Stimulated activated CD8-positive, alpha-beta memory T cell treated with anti-CD3 and anti-CD28 coated beads, Interleukin-2, amount 100 ng/mL, for 1 hour (primary cell): ENCODE results near the gene FUT8.

Source experiments
- DNase-seq, 2 donors: peaks; one replicate each; pipeline ENCODE4 v3.0.0-alpha.2; 2020; ENCODE audit warnings: low read depth in 2 of 2

Gene FUT8

DNA sequence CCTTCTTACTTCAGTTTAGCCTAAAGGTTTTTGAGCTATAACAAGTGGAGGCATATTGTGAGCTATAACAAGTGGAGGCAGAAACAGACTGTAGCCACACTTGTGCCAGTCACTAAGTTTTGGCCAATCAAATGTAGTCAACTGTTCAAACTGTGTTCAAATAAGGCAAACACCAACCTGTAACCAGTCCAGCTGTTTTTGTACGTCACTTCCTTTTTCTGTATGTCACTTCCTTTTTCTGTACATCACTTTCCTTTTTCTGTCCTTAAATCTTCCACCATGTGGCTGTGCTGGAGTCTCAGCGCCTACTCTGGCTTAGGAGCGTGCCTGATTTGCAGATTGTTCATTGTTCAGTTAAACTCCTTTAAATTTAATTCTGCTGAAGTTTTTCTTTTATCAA lies 79.7 kb downstream of the FUT8 start:
- no peak for DNase-seq

DNA sequence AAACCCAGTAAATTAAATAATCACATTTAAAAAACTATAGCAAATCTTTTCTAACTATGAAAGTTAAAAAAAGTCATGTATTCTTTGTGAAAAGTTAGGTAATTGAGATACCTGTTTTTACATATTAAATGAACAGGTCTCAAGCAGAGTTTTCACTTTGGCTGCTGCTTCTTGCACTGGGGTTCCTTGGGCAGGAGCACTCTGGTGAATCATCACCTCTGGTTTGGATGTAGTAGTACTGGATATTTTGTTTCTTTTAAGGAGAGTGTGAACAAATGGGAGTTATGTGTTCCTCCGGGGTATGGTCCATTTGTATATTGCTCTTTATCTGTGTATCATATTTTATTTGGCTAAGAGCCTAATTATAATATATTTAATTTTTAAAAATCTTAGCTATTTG lies 82.7 kb downstream of the FUT8 start:
- no peak for DNase-seq

DNA sequence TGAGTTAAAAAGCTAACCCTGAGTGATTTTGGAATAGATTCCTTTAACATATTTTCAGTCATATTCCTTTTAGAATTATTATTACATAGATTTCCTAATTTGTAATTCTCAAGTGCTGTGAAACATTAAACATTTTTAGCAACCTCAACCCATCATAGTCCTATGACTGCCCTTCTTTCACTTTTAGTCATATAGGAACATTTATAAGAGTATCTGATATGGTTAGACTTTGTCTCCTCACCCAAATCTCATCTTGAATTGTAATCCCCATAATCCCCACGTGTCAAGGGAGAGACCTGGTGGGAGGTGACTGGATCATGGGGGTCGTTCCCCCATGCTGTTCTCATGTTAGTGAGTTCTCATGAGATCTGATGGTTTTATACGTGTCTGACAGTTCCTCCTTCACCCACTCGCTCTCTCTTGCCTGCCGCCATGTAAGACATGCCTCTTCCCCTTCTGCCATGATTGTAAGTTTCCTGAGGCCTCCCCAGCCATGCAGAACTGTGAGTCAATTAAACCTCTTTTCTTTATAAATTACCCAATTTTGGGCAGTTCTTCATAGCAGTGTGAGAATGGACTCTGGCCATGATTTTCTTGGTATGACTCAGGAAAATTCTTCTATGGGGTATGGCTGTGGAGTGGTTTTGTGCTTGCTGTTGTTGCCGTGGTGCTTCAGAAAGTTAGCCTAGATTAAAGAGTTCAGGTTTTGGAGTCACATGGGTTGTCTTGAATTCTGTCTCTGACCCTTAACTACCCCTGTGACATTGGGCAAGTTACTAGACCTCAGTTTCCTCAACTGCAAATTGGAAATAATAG lies 83.9 kb downstream of the FUT8 start:
- no peak for DNase-seq

DNA sequence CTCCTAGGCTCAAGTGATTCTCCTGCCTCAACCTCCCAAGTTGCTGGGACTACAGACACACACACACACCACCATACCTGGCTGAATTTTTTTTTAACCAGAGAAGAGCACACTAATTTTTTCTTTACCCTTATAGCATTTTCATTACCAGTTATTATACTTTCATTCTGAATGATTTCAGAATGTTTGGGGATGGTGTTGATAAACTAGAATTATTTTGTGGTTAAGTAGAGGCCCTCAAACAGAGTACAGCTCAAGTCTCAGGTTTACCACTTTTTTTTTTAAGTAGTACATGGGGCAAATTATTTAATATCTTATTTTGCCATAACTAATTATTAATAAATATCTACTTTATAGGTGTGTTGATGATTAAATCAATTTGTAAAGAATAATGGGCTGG lies 86.6 kb downstream of the FUT8 start:
- no peak for DNase-seq

DNA sequence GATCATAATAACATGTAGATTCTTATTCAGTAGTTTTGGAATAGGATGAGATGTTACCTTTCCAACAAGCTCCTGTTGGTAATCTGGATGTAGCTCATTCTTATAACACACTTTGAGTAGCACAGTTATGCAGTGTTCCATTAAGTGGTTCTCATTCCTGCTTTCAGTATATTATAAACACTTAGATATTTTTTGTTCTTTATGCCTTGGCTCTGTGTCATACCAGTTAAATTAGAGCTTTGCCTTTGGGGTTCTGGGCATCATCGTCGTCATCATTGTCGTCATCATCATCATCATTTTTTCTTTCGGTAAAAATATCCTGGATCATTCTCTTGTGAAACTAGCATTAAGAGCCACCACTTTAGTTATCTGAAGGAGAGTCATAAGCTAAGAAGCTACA lies 87.5 kb downstream of the FUT8 start:
- no peak for DNase-seq

DNA sequence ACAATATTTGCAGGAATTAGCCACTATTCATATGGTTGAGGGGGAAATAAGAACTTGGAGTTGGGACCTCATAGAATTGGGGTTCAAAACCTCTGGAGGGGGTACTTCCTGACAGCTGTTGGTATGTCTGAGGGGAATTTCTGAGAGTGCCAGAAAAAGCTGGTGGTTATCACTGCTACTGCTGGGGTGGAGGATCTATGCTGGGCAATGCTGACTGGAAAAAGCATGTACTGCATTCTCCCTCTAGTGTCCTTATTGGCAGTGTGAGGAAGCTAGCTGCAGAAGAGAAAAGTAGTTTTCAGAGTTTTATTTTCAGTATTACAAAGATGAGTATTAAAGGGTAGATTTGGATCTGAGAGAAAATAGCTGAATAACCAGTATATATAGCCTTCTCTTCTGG lies 88.8 kb downstream of the FUT8 start:
- DNase-seq = no peak

DNA sequence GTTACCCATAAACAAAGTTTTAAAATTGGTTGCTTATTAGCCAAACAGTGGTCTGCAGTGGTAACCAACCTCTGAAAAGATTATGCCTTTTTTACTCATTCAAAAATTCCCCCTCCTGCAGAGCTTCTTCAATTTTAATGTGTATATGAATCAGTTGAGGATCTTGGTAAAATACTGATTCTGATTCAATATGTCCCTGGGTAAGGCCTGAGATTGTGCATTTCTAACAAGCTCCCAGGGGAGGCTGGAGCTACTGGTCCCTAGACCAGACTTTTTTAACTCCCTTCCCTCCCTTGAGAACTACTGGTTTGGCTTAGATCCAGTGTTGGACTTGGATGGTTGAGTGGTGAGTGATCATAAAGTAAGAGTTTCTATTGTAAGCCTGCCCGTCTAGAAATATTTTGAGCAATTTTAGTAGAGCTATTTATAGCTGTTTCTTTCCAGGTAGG lies 90.2 kb downstream of the FUT8 start:
- DNase-seq = no peak

DNA sequence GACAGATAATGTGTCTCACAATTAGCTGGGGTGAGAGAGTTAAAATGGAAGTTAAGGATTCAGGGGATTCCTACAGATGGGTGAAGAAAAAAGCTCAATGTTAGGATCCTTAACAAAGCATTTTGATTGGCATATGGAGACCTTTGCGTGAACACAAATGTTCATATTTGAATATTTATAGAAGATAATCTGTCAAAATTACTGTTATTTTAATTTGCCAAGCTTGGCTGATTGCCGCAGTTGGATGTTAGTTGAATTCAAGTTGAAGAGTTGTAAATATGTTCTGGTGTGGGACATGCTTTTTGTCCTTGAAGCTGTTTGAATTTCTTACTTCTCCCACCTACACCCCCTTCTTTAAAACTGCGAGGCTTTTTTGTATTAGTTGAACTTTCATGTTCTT lies 91.2 kb downstream of the FUT8 start:
- DNase-seq = no peak

DNA sequence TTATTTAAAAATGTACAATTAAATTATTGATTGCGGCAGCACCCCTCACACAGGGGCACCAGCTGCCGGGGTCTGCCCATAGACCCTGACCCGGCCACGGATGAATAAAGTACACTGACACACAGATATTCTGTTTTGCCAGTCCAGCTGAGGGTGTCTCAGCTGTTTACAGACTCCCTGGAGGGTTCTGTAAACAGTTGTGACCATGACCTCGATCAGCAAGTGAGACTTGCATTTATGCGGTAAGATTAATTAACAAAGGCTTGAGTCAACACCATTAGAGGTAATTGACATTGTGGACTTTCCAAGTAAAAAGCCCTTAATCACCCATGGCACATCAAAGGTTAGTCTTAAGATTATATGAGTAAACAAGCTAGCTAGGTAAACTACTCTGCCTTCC lies 94.3 kb downstream of the FUT8 start:
- no peak for DNase-seq

DNA sequence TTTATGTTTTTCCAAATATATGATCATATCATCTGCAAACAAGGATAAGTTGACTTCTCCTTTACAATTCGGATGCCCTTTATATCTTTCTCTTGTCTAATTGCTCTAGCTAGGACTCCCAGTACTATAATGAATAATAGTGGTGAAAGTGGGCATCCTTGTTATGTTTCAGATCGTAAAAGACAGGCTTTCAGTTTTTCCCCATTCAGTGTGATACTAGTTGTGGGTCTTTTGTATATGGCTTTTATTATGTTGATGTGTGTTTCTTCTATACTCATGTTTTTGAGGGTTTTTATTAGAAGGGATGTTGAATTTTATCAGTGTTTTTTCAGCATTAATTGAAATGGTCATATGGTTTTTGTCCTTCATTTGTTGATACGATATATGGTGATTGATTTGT lies 97.3 kb downstream of the FUT8 start:
- DNase-seq = no peak

DNA sequence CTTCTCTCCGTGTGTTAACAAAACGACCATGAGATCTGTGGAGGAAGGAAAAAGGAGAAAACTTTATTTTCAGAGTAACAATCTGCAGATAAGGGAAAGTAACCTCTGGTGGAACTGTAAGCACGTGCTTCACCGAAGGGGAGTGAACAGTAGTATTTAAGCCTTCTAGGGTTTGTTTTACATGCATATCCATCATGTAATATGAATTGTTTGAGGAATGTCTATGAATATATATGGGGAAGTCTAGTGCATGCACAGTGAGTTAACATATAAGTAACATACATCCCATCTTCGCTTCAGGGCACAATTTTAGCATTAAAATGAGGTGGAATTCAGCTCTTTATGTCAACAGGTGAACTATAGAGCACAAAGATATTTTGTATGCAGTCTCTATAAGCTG lies 101.1 kb downstream of the FUT8 start:
- no peak for DNase-seq

DNA sequence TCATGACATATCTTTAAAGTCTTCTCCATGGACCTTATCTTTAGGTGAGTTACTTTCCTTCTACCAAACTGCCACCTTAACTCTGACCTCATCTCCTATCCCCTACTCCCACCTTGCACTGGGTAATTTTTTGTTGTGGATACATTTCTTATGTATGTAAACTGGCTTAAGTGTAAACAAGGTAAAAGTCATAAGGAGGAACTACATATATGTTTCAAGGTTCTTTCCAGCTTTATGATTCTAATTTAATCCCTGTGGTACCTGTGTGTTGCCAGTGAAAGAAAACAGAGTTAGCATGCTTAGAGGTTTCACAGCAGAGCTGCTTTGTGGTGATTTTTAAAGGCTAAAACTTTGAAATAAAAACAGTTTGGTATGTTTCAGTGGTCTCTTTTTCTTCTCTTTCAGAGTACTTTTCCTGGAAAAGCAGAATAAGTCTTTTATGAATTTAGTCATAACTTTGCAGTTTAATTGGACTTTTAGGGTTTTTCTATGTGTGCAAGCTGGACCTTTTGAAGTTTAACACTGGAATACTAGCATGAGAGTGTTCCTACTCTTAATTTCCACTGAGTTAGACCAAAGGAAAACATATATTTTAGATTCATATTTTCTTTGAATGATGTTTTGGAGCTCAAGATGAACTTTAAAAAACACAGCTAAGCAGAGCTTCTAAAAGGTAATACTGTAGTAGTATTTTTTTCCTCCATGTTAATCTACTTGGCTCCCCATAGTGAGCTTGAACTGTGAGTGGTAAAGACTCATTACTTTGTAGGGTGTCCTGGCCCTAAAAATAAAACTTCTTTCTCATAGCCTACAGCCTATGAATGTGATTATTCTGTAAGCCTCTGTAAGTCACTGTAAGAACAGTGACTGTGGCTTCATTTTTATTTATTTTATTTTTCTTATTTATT lies 105.4 kb downstream of the FUT8 start:
- DNase-seq = no peak

DNA sequence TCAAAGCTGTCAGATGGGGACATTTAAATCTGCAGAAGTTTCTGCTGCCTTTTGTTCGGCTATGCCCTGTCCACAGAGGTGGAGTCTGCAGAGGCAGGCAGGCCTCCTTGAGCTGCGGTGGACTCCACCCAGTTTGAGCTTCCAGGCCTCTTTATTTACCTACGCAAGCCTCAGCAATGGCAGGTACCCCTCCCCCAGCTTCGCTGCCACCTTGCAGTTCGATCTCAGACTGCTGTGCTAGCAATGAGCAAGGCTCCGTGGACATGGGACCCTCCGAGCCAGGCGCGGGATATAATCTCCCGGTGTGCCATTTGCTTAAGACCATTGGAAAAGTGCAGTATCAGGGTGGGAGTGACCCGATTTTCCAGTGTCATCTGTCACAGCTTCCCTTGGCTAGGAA lies 115.5 kb downstream of the FUT8 start:
- no peak for DNase-seq

DNA sequence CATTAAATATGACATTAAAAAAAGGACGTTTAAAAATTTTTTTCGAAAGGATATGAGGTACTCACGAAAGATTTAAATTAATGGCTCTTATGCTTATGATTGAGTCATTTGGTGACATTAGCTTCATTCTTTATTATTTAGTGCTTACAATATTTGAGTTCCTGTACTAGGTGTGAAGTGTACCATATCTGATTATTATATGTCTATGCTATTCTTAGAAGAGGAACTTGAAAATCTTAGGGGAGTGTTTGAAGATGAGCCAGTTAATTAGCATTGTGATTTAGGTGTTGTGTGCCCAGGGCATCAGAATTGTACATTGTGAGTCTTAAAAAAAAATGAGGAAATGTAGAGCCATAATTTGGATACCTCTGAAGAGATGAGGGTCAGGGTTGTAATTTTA lies 118.6 kb downstream of the FUT8 start:
- no peak for DNase-seq

DNA sequence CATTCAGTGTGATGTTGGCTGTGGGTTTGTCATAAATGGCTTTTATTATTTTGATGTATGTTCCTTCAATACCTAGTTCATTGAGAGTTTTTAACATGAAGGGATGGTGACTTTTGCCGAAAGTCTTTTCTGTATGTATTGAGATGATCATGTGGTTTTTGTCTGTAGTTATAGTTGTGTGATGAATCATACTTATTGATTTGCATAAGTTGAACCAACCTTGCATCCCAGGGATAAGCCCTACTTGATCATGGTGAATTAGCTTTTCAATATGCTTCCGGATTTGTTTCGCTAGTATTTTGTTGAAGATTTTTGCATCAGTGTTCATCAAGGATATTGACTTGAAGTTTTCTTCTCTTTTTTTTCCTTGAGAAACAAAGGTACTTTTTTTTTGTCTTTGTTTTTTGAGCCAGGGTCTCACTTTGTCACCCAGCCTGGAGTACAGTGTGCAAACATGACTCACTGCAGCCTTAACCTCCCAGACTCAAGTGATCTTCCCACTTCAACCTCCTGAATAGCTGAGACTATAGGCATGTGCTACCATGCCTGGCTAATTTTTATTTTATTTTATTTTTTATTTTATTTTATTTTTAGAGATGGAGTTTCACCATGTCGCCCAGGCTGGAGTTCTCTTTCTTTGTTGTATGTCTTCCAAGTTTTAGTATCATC lies 121.3 kb downstream of the FUT8 start:
- no peak for DNase-seq

DNA sequence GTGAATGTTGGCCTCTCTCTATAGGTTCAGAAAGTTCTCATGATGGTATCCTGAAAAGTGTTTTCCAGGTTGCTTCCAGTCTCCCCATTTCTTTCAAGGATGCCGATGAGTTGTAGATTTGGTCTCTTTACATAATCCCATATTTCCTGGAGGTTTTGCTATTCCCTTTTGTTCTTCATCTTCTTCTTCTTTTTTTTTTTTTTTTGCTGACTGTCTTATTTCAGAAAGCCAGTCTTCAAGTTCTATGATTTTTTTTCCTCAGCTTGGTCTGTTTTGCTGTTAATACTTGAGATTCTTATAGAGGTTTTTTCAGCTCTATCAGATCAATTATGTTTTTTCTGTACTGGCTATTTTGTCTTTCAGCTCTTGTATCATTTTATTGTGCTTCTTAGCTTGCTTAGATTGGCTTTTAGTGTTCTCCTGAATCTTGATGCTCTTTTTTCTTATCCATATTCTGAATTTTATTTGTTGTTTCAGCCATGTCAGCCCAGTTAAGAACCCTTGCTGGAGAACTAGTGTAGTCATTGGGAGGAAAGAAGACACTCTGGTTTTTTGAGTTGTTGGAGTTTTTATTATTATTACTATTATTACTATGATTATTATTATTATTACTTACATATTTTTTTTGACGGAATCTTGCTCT lies 124.4 kb downstream of the FUT8 start:
- DNase-seq = no peak

DNA sequence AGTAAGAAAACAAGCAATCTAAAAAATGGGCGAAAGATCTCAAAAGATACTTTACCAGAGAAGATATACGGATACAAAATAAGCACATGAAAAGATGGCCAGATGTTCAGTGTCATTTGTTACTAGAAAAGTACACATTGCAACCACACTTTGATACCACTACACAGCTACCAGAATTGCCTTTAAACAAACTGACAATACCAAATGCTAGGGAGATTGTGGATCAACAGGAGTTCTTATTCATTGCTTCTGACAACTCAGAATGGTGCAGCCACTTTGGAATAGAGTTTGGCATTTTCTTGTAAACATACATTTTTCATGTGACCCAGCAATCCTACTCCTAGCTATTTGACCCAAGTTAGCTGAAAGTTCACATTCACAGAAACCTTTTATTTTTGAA lies 136.3 kb downstream of the FUT8 start:
- DNase-seq = no peak

DNA sequence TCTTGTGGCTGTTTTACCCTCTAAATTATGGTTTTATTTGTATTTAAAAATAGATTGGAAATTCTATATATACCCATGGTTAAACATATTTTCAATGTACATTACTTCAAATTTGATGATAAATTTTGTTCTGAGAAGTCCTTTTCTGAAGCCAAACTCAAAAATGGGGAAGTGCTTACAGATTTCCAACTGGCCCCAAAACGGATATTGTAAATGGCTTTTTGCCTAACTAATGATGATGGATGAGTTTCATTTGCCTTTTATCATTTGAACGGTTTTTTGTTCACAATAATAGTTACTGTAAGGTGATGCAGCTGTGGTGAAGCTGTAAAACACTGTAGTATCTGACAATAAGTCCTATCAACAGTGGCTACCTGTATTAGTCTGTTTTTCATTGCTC lies 136.9 kb downstream of the FUT8 start:
- no peak for DNase-seq

DNA sequence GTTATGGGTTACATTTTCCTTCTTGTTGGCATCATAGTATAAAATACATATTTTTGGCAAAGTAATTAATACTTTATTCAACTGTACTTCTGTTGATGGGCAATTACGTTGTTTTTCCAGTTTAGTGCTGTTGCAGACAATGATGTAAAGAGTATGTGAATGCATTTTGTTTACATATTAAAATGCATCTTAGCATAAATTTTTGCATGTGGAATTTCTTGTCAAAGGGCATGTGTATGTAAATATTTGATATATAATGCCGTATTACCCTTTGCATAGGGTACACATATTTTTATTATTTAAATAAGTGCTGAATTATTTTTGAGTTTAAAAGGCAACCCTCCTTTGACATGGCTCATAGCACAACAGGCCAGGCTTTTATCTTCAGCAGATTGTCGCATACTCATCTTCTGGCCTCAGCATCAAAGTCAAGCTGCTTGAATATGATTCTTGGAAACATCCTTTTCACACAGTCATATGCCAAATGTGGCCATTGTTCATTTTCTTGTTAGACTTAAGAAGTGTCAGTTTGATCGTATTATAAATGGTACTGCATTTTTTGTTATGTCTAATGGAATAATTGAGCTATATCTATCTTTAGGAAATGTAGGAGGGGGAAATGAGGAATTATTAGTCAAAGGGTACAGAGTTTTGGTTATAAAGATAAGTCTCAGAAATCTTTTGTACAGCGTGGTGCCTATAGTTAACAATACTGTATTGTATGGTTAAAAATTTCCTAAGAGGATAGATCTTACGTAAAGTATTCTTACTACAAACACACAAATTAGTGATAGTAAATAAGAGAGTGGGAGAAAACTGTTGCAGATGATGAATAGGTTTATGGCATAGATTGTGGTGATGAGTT lies 138.5 kb downstream of the FUT8 start:
- no peak for DNase-seq

DNA sequence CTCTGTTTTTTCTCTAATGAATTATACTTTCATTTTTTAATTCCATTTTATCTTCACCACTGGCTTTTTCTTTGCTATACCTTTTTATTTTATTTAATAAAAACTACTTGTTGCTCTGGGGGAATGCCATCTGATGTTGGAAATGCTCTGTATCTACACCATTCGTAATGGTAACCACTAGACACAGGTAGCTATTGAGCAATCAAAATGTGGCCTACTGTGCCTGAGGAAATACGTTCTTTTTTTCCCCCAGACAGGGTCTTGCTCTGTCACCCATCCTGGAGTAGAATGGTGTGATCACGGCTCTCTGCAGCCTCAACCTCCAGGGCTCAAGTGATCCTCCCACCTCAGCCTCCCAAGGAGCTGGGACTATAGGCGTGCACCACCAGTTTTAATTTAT lies 140.2 kb downstream of the FUT8 start:
- DNase-seq = no peak

DNA sequence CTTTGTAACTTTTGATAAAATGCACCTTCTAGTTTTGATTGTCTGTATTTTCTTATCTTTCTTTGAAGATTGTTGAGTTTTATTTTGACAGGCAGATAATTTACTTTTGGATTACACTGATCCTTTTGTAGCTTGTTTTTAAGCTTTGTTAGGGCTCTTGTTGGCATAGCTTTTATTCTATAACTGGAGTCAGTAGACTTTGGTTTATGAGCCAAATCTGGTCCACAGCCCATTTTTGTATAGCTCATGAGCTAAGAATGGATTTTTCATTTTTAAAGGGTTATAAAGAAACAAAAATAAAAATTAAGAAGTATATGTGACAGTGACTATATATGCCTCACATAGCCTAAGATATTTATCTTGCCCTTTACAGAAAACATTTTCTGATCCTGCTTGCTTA lies 142.3 kb downstream of the FUT8 start:
- DNase-seq = no peak
